C4-2B (cell line): Measurements from ENCODE around the gene ELOF1.

Source experiments
- CTCF ChIP-seq: fragments of 450-650 bp; conservative IDR thresholded peaks from 2 replicates; pipeline ENCODE4 v1.5.1; 2017; ENCODE audit warnings: mild to moderate bottlenecking
- ZFX ChIP-seq: fragments of 450-650 bp; IDR thresholded peaks from 2 replicates; pipeline ENCODE4 v1.6.1; 2017

GRCh38 chr19:11519138-11519537, 39.9 kb downstream of the ELOF1 start:
- TF ChIP-seq CTCF = no peak
- TF ChIP-seq ZFX = no peak
